ENCODE results near the gene GATA5.

The GATA5 gene

GRCh38 chr20:62444286-62444685, 31.5 kb downstream of the GATA5 start:
- no peak for DNase-seq
- no peaks in the 10 kb centered on the region for H3K36me3 ChIP-seq (replicated peaks)
- no peak overlapping the region for H3K4me3 ChIP-seq (ENCODE audit: low read depth, low read length)
- in situ Hi-C loops (cut with HindIII; ENCODE audit: low pct_ligation_motif_present, low sequenced_read_pairs): loop anchor here (25.0 kb wide), 1 partner anchor 93 kb away; no protein-coding TSS in a partner anchor
- no peak overlapping the region for H3K27ac ChIP-seq
- no peaks in the 10 kb centered on the region for H3K27me3 ChIP-seq (replicated peaks)
- no peak for TF ChIP-seq CTCF (IDR thresholded peaks at IDR 0.05; ENCODE audit: low read depth, low read length, missing control alignments)

GRCh38 chr20:62441987-62442539, 33.7 kb downstream of the GATA5 start:
- Histone ChIP-seq H3K27me3 (replicated peaks) (no peaks in the 10 kb centered on the region), H3K4me3 (ENCODE audit: low read depth, low read length) (no peak overlapping the region), H3K27ac (no peak overlapping the region), H3K36me3 (replicated peaks) (no peaks in the 10 kb centered on the region)
- no peak for TF ChIP-seq CTCF (IDR thresholded peaks at IDR 0.05; ENCODE audit: low read depth, low read length, missing control alignments)
- DNase-seq: no peak
- in situ Hi-C loops (cut with HindIII; ENCODE audit: low pct_ligation_motif_present, low sequenced_read_pairs): loop anchor here (25.0 kb wide), 1 partner anchor 95 kb away; no protein-coding TSS in a partner anchor

- DNase-seq: no peak
Observed at GRCh38 chr20:62439218-62439617, 36.6 kb downstream of the GATA5 start.

GRCh38 chr20:62437927-62438326, 37.9 kb downstream of the GATA5 start:
- Histone ChIP-seq H3K36me3 (replicated peaks) (no peaks in the 10 kb centered on the region), H3K27ac (no peak overlapping the region), H3K27me3 (replicated peaks) (peaks cover 1% of the 10 kb centered on the region), H3K4me3 (ENCODE audit: low read depth, low read length) (no peak overlapping the region)
- in situ Hi-C loops (cut with HindIII; ENCODE audit: low pct_ligation_motif_present, low sequenced_read_pairs): loop anchor here (25.0 kb wide), 1 partner anchor 99 kb away; no protein-coding TSS in a partner anchor
- DNase-seq: no peak
- TF ChIP-seq CTCF (IDR thresholded peaks at IDR 0.05; ENCODE audit: low read depth, low read length, missing control alignments): no peak

More at GRCh38 chr20:62439218-62439617, 36.6 kb downstream of the GATA5 start:
- in situ Hi-C loops (cut with HindIII; ENCODE audit: low pct_ligation_motif_present, low sequenced_read_pairs): loop anchor here (25.0 kb wide), 1 partner anchor 98 kb away; no protein-coding TSS in a partner anchor
- Histone ChIP-seq H3K4me3 (ENCODE audit: low read depth, low read length) (no peak overlapping the region), H3K36me3 (replicated peaks) (no peaks in the 10 kb centered on the region), H3K27me3 (replicated peaks) (peaks cover 1% of the 10 kb centered on the region), H3K27ac (no peak overlapping the region)
- no peak for TF ChIP-seq CTCF (IDR thresholded peaks at IDR 0.05; ENCODE audit: low read depth, low read length, missing control alignments)

GRCh38 chr20:62437496-62437895, 38.3 kb downstream of the GATA5 start:
- H3K27ac ChIP-seq: no peak overlapping the region
- no peak for TF ChIP-seq CTCF (IDR thresholded peaks at IDR 0.05; ENCODE audit: low read depth, low read length, missing control alignments)
- H3K27me3 ChIP-seq (replicated peaks): peaks cover 1% of the 10 kb centered on the region
- DNase-seq: no peak
- in situ Hi-C loops (cut with HindIII; ENCODE audit: low pct_ligation_motif_present, low sequenced_read_pairs): loop anchor here (25.0 kb wide), 1 partner anchor 100 kb away; no protein-coding TSS in a partner anchor
- no peaks in the 10 kb centered on the region for H3K36me3 ChIP-seq (replicated peaks)
- no peak overlapping the region for H3K4me3 ChIP-seq (ENCODE audit: low read depth, low read length)

GRCh38 chr20:62436692-62437091, 39.1 kb downstream of the GATA5 start:
- in situ Hi-C loops (cut with HindIII; ENCODE audit: low pct_ligation_motif_present, low sequenced_read_pairs): loop anchor here (25.0 kb wide), 1 partner anchor 101 kb away; no protein-coding TSS in a partner anchor
- no peak for TF ChIP-seq CTCF (IDR thresholded peaks at IDR 0.05; ENCODE audit: low read depth, low read length, missing control alignments)
- H3K36me3 ChIP-seq (replicated peaks): no peaks in the 10 kb centered on the region
- H3K27me3 ChIP-seq (replicated peaks): peaks cover 1% of the 10 kb centered on the region
- no peak for DNase-seq
- no peak overlapping the region for H3K27ac ChIP-seq
- H3K4me3 ChIP-seq (ENCODE audit: low read depth, low read length): no peak overlapping the region
